SJSA1 (cell line): ENCODE results near the gene ATMIN. TPM values are rescaled to one million over a fixed set of nuclear protein-coding genes. Genes with fewer than 3 reads are reported as not detected.

Experiments used
- DNase-seq, 2 experiments: peaks; one replicate each; pipeline ENCODE4 v3.0.0-alpha.2; 2015 to 2020; ENCODE audit warnings: low spot score in 2 of 2, low read depth in 1 of 2
- H3K27ac ChIP-seq: fragments of 250-450 bp; sonication (Bioruptor Pico); 2 replicates; pipeline ENCODE4 v1.5.1; 2020; ENCODE audit warnings: mild to moderate bottlenecking, moderate library complexity
- H3K27me3 ChIP-seq: fragments of 250-450 bp; sonication (Bioruptor Pico); replicated peaks from 2 replicates; pipeline ENCODE4 v1.5.1; 2020; ENCODE audit warnings: mild to moderate bottlenecking, moderate library complexity
- H3K36me3 ChIP-seq: fragments of 250-450 bp; sonication (Bioruptor Pico); 2 replicates; pipeline ENCODE4 v1.5.1; 2020; ENCODE audit warnings: mild to moderate bottlenecking
- H3K4me1 ChIP-seq: fragments of 250-450 bp; sonication (Bioruptor Pico); replicated peaks from 2 replicates; pipeline ENCODE4 v1.6.1; 2021; ENCODE audit warnings: mild to moderate bottlenecking
- H3K4me3 ChIP-seq: fragments of 250-450 bp; sonication (Bioruptor Pico); 2 replicates; pipeline ENCODE4 v1.5.1; 2020; ENCODE audit warnings: mild to moderate bottlenecking
- H3K9me3 ChIP-seq: fragments of 250-450 bp; sonication (Bioruptor Pico); replicated peaks from 2 replicates; pipeline ENCODE4 v1.5.1; 2020; ENCODE audit warnings: mild to moderate bottlenecking
- total RNA-seq: library from RNA; depleted of rRNA; stranded (reverse); fragments of >200 nt; shearing (Covaris generic); gene quantifications from 2 replicates; pipeline ENCODE4 v1.2.3, GENCODE V29; 2014; rRNA removed

The ATMIN gene, protein sequence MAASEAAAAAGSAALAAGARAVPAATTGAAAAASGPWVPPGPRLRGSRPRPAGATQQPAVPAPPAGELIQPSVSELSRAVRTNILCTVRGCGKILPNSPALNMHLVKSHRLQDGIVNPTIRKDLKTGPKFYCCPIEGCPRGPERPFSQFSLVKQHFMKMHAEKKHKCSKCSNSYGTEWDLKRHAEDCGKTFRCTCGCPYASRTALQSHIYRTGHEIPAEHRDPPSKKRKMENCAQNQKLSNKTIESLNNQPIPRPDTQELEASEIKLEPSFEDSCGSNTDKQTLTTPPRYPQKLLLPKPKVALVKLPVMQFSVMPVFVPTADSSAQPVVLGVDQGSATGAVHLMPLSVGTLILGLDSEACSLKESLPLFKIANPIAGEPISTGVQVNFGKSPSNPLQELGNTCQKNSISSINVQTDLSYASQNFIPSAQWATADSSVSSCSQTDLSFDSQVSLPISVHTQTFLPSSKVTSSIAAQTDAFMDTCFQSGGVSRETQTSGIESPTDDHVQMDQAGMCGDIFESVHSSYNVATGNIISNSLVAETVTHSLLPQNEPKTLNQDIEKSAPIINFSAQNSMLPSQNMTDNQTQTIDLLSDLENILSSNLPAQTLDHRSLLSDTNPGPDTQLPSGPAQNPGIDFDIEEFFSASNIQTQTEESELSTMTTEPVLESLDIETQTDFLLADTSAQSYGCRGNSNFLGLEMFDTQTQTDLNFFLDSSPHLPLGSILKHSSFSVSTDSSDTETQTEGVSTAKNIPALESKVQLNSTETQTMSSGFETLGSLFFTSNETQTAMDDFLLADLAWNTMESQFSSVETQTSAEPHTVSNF
- total RNA-seq = 24.6 and 45.4 TPM in 2 replicates

DNA sequence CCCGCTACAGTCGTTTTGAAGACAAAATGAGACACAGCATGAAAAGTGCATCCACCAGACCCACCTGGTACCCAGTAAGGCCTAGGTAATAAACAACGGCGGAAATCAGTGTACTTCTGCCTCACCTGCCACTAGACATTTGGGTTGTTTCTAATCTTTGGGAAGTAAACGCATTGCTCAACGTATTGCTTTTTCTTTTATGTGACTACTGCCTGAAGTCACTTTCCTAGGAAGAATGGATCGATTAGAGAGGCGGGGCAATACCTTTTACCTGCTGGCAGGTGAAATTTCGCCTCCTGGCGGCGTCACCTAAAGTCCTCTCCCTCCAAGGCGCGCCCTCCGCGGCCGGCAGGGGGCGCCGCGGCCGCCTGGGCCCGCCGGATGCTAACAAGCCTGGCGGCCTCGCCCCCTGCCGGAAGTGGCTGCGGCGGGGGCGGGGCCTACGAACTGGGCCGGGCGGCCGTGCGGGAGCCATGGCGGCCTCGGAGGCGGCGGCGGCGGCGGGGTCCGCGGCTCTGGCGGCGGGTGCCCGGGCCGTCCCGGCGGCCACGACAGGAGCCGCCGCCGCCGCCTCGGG is at the start of gene ATMIN:
TSS of gene ATMIN (plus strand) at position 445 of the 577 bp plus-strand sequence. CDS start at position 474, 29 bp downstream.
- Histone ChIP-seq H3K9me3 (no peaks in the 10 kb centered on the region; the same call in 1 of the 2 replicates), H3K4me3 (peak within 1 kb of the TSS; percentile 97), H3K4me1 (0 out of 2 replicates have a peak, but pooled peaks cover 10% of the 10 kb centered on the region), H3K27ac (no peak within 1 kb of the TSS), H3K27me3 (no peaks in the 10 kb centered on the region), H3K36me3 (peaks cover 17% of the 10 kb centered on the region)
- DNase-seq = peak; percentile 68 to 78

GRCh38 chr16:80986557-80986956 is 49.1 kb upstream of the ATMIN start:
- H3K4me1 ChIP-seq = peaks cover 18% of the 10 kb centered on the region
- H3K4me3 ChIP-seq = no peak overlapping the region
- peaks cover 20% of the 10 kb centered on the region for H3K36me3 ChIP-seq
- H3K27ac ChIP-seq = no peak overlapping the region
- no peaks in the 10 kb centered on the region for H3K27me3 ChIP-seq
- no peaks in the 10 kb centered on the region for H3K9me3 ChIP-seq
- DNase-seq = no peak

DNA sequence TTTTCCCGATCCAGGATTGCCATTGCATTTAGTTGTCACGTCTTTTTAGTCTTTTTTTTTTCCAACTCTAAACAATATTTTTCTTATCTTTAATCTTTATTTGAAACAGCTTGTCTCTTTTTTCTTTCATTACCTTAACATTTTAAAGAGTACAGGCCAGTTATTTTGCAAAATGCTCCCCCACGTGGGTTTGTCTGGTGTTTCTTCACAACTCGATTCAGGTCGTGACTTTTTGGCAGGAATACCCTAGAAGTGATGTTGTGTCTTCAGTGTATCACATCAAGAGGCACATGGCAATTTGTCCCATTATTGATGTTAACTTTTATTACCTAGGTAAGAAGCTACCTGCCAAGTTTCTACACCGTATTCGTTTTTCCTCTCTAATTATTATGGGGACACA is 46.9 kb upstream of the ATMIN start:
- no peak overlapping the region for H3K27ac ChIP-seq
- H3K27me3 ChIP-seq = no peaks in the 10 kb centered on the region
- H3K4me3 ChIP-seq = no peak overlapping the region
- H3K9me3 ChIP-seq = no peaks in the 10 kb centered on the region
- DNase-seq = no peak
- H3K4me1 ChIP-seq = peaks cover 35% of the 10 kb centered on the region
- peaks cover 25% of the 10 kb centered on the region for H3K36me3 ChIP-seq

DNA sequence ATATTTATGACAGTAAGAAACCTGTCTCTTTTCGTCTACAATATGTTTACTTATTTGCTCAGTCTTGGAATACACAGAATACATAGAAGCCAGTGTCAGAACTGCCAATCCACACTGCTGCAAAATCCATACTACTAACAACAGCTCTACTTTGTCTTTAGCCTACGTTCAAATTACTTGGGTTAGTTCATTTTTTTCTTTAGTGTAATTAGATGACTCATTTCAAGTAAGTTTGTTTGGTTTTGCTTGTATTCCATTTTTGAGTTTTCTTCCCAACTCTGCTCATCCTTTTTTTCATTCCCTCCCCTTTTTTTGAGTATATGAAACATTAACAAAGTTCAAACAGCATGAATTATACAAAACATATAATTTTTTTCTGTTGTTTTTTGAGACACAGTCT is 45.8 kb upstream of the ATMIN start:
- peaks cover 22% of the 10 kb centered on the region for H3K36me3 ChIP-seq
- no peak overlapping the region for H3K4me3 ChIP-seq
- no peak overlapping the region for H3K27ac ChIP-seq
- peak in 1 of 2 experiments; percentile 34 for DNase-seq
- peaks cover 45% of the 10 kb centered on the region for H3K4me1 ChIP-seq
- H3K9me3 ChIP-seq = no peaks in the 10 kb centered on the region
- H3K27me3 ChIP-seq = no peaks in the 10 kb centered on the region

- Histone ChIP-seq H3K36me3 (peaks cover 18% of the 10 kb centered on the region), H3K9me3 (no peaks in the 10 kb centered on the region), H3K27ac (no peak overlapping the region), H3K4me3 (no peak overlapping the region), H3K27me3 (no peaks in the 10 kb centered on the region), H3K4me1 (peaks cover 50% of the 10 kb centered on the region)
- DNase-seq = no peak
These were observed 45.1 kb upstream of the ATMIN start for GRCh38 chr16:80990577-80990976.

DNA sequence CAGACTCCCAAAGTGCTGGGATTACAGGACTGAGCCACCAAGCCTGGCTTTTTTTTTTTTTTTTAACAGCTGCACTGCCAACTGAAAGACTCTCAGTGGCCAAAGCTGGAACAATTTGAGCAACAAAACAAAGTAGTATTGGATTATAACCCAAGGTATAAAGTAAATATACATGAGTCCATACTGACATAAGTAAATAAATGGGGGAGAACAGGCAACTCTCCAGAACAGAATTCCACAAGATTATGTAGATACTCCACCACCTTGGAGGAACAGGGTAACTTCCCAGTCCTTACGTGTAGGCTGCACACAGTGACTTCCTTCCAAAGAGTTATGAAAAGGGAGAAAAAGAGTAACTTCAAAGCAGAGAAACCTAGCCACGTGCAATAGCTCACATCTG is 44.7 kb upstream of the ATMIN start:
- no peak for DNase-seq
- peaks cover 50% of the 10 kb centered on the region for H3K4me1 ChIP-seq
- H3K4me3 ChIP-seq = no peak overlapping the region
- H3K36me3 ChIP-seq = peaks cover 18% of the 10 kb centered on the region
- no peaks in the 10 kb centered on the region for H3K27me3 ChIP-seq
- H3K27ac ChIP-seq = no peak overlapping the region
- H3K9me3 ChIP-seq = no peaks in the 10 kb centered on the region

- Histone ChIP-seq H3K27me3 (no peaks in the 10 kb centered on the region), H3K9me3 (no peaks in the 10 kb centered on the region), H3K36me3 (peaks cover 14% of the 10 kb centered on the region), H3K4me1 (peaks cover 50% of the 10 kb centered on the region), H3K4me3 (no peak overlapping the region), H3K27ac (no peak overlapping the region)
- DNase-seq = no peak
These were observed 43.7 kb upstream of the ATMIN start for GRCh38 chr16:80991792-80992430.

GRCh38 chr16:80992676-80993293 is 42.9 kb upstream of the ATMIN start:
- H3K27me3 ChIP-seq = no peaks in the 10 kb centered on the region
- peaks cover 50% of the 10 kb centered on the region for H3K4me1 ChIP-seq
- H3K4me3 ChIP-seq = no peak overlapping the region
- peak overlapping the region; percentile 84 for H3K27ac ChIP-seq
- peaks cover 12% of the 10 kb centered on the region for H3K36me3 ChIP-seq
- H3K9me3 ChIP-seq = no peaks in the 10 kb centered on the region
- DNase-seq = peak in 1 of 2 experiments; percentile 15

- peaks cover 50% of the 10 kb centered on the region for H3K4me1 ChIP-seq
- no peaks in the 10 kb centered on the region for H3K9me3 ChIP-seq
- no peak overlapping the region for H3K4me3 ChIP-seq
- H3K27ac ChIP-seq = peak overlapping the region; percentile 84
- peaks cover 12% of the 10 kb centered on the region for H3K36me3 ChIP-seq
- H3K27me3 ChIP-seq = no peaks in the 10 kb centered on the region
- peak; percentile 77 to 79 for DNase-seq
These were observed 42.3 kb upstream of the ATMIN start for GRCh38 chr16:80993307-80993706.

DNA sequence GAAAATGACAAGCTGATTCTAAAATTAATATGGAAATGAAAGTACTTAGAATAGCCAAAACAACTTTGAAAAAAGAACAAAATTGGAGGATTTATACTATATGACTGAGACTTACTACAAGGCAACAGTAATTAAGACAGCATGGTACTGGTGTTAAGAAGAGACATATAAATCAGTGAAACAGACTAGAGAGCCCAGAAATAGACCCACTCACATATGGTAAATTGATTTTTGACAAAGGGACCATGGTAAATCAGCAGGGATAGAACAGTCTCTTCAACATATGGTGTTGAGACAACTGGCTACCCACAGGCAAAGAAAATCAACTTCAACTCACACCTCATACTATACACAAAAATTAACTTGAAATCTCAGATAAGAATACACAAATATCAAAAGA is 41.8 kb upstream of the ATMIN start:
- H3K4me3 ChIP-seq = no peak overlapping the region
- no peaks in the 10 kb centered on the region for H3K27me3 ChIP-seq
- H3K27ac ChIP-seq = peak overlapping the region; percentile 84

GRCh38 chr16:80994451-80994850 is 41.2 kb upstream of the ATMIN start:
- peak overlapping the region; percentile 84 for H3K27ac ChIP-seq
- H3K27me3 ChIP-seq = no peaks in the 10 kb centered on the region
- DNase-seq = peak in 1 of 2 experiments; percentile 53
- no peaks in the 10 kb centered on the region for H3K9me3 ChIP-seq
- no peak overlapping the region for H3K4me3 ChIP-seq
- peaks cover 47% of the 10 kb centered on the region for H3K4me1 ChIP-seq
- H3K36me3 ChIP-seq = peaks cover 9% of the 10 kb centered on the region

More for the DNA sequence above, 41.8 kb upstream of the ATMIN start:
- Histone ChIP-seq H3K9me3 (no peaks in the 10 kb centered on the region), H3K4me1 (peaks cover 50% of the 10 kb centered on the region), H3K36me3 (peaks cover 12% of the 10 kb centered on the region)
- DNase-seq = no peak

DNA sequence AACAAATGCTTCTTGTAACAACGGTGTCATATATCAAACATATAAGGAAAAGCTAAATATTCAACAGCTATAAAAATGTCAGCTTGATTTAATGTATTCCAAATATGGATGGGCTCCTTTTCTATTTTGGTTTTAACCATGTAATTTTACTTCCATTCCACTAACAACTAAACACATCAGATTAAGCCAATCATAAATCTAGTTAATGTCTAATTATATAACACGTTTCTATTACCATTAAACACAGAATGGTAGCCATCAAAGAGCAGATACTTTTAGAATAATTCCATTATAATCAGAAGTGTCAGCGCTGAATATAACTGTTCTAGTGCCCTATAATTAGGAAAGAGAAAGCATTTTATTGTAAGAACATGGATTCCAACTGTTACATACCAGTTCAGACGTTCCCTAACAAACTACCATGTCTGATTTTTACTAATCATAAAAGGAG is 38.9 kb upstream of the ATMIN start:
- Histone ChIP-seq H3K36me3 (peaks cover 3% of the 10 kb centered on the region; the same call in 1 of the 2 replicates), H3K9me3 (no peaks in the 10 kb centered on the region), H3K4me3 (no peak overlapping the region), H3K27me3 (no peaks in the 10 kb centered on the region), H3K4me1 (peaks cover 32% of the 10 kb centered on the region), H3K27ac (no peak overlapping the region)
- DNase-seq = no peak
